GM12878 (cell line): ENCODE results near the gene LACRT. TPM values are rescaled to one million over a fixed set of nuclear protein-coding genes. Genes with fewer than 3 reads are reported as not detected.

ENCODE experiments used
- ATAC-seq: fragments of 200-7000 bp; cut with Tn5 transposase; 3 replicates; pipeline ENCODE4 v1.9.1; 2020; ENCODE audit warnings: mild to moderate bottlenecking, moderate library complexity
- BruUV-seq: library from RNA; stranded (reverse); fragments of 400-500 nt; replicated peaks from 2 replicates; lab custom pipeline; 2021; lab: Mats Ljungman, UMichigan
- CTCF ChIA-PET: fragments of 300-600 bp; sonication (Branson Sonifier 250); formaldehyde crosslinking; extraction: SDS; loops from one replicate; lab custom pipeline; 2021; ENCODE audit warnings: inconsistent platforms; lab: Yijun Ruan, JAX
- POLR2A ChIA-PET: fragments of 350-600 bp; formaldehyde crosslinking; extraction: SDS; loops from one replicate; lab custom pipeline; 2021; ENCODE audit warnings: inconsistent platforms; lab: Charles Lee
- RAD21 ChIA-PET: fragments of 300-600 bp; sonication (Branson Sonifier 250); formaldehyde crosslinking; loops from one replicate; lab custom pipeline; 2023; ENCODE audit warnings: antibody characterized with exemption; ENCODE audit not compliant: unreplicated experiment; lab: Charles Lee
- SMC1A ChIA-PET: fragments of 300-600 bp; sonication (Branson Sonifier 250); formaldehyde crosslinking; loops from one replicate; lab custom pipeline; 2023; ENCODE audit not compliant: unreplicated experiment, uncharacterized antibody; lab: Charles Lee
- DNase-seq: peaks from one replicate; pipeline ENCODE4 v3.0.0-alpha.2; 2011; ENCODE audit warnings: low read depth, low spot score
- FAIRE-seq: peaks from 3 replicates; lab custom pipeline; 2011; peaks lifted over from hg19 to GRCh38; lab: Jason Lieb, UNC
- H2AFZ ChIP-seq: 2 replicates; pipeline ENCODE4 v1.6.0; 2011; ENCODE audit warnings: low read depth, low read length, control low read depth; ENCODE audit not compliant: control insufficient read depth
- H3K27ac ChIP-seq: 2 replicates; pipeline ENCODE4 v1.5.1; 2011; ENCODE audit warnings: control low read depth; ENCODE audit not compliant: control insufficient read depth, insufficient read depth
- H3K27me3 ChIP-seq, 2 experiments: replicated peaks in 1 of 2; 2 replicates each; pipeline versions ENCODE4 v1.6.0 to v1.6.1; 2011; ENCODE audit warnings: low read length in 1 of 2; ENCODE audit not compliant: control insufficient read depth in 2 of 2, insufficient read depth in 2 of 2
- H3K36me3 ChIP-seq, 2 experiments: 2 replicates each; pipeline ENCODE4 v1.5.1; 2011; ENCODE audit warnings: low read length in 1 of 2; ENCODE audit not compliant: control insufficient read depth in 2 of 2, insufficient read depth in 2 of 2
- H3K4me1 ChIP-seq: 2 replicates; pipeline ENCODE4 v1.6.1; 2011; ENCODE audit warnings: mild to moderate bottlenecking, low read length, moderate library complexity, mixed read lengths; ENCODE audit not compliant: control insufficient read depth, insufficient read depth
- H3K4me2 ChIP-seq: 2 replicates; pipeline ENCODE4 v1.6.0; 2011; ENCODE audit warnings: control low read depth; ENCODE audit not compliant: control insufficient read depth, insufficient read depth
- H3K4me3 ChIP-seq: fragments of 200-600 bp; sonication (generic); 2 replicates; pipeline ENCODE4 v1.5.1; 2016
- H3K79me2 ChIP-seq: 2 replicates; pipeline ENCODE4 v1.6.0; 2011; ENCODE audit warnings: low read length; ENCODE audit not compliant: control insufficient read depth, insufficient read depth
- H3K9ac ChIP-seq: 2 replicates; pipeline ENCODE4 v1.8.0; 2011; ENCODE audit warnings: low read length, control low read depth, mixed read lengths; ENCODE audit not compliant: control insufficient read depth, insufficient read depth
- H3K9me3 ChIP-seq: replicated peaks from 3 replicates; pipeline ENCODE4 v1.5.1; 2011; ENCODE audit warnings: mild to moderate bottlenecking, low read length; ENCODE audit not compliant: control insufficient read depth, insufficient read depth
- H4K20me1 ChIP-seq: 2 replicates; pipeline ENCODE4 v1.6.0; 2011; ENCODE audit not compliant: control insufficient read depth, insufficient read depth
- BCL11A ChIP-seq: IDR thresholded peaks from 2 replicates; pipeline ENCODE4 v1.6.1; 2011; ENCODE audit warnings: low read depth, low read length
- CREB1 ChIP-seq: IDR thresholded peaks from 2 replicates; pipeline ENCODE4 v1.6.1; 2012; ENCODE audit warnings: low read depth, mild to moderate bottlenecking, inconsistent platforms
- CUX1 ChIP-seq: IDR thresholded peaks from 2 replicates; pipeline ENCODE4 v1.6.1; 2012; ENCODE audit warnings: improper control_type of control experiment, low read depth, low read length; ENCODE audit not compliant: insufficient replicate concordance
- DPF2 ChIP-seq: fragments of 450-650 bp; IDR thresholded peaks from 2 replicates; pipeline ENCODE4 v1.6.1; 2017; ENCODE audit warnings: mild to moderate bottlenecking
- HDGF ChIP-seq: fragments of 450-650 bp; IDR thresholded peaks from 2 replicates; pipeline ENCODE4 v1.6.1; 2016; ENCODE audit warnings: antibody characterized with exemption
- MYC ChIP-seq: IDR thresholded peaks from 2 replicates; pipeline ENCODE4 v1.6.1; 2011; ENCODE audit warnings: mild to moderate bottlenecking, low read length, moderate library complexity, inconsistent platforms; ENCODE audit not compliant: insufficient read depth, insufficient replicate concordance, insufficient read length, severe bottlenecking
- PKNOX1 ChIP-seq: fragments of 450-650 bp; IDR thresholded peaks from 2 replicates; pipeline ENCODE4 v1.6.1; 2016; ENCODE audit warnings: mild to moderate bottlenecking
- RAD21 ChIP-seq: IDR thresholded peaks from 2 replicates; pipeline ENCODE4 v1.6.1; 2011; ENCODE audit warnings: mild to moderate bottlenecking, low read depth, low read length, moderate library complexity; ENCODE audit not compliant: insufficient read depth
- RELB ChIP-seq: fragments of 450-650 bp; IDR thresholded peaks from 2 replicates; pipeline ENCODE4 v1.6.1; 2017; ENCODE audit warnings: low read depth, mild to moderate bottlenecking, moderate library complexity
- SMAD1 ChIP-seq: fragments of 450-650 bp; IDR thresholded peaks from 2 replicates; pipeline ENCODE4 v1.6.1; 2018; ENCODE audit warnings: mild to moderate bottlenecking, low read depth; ENCODE audit not compliant: partially characterized antibody
- SUZ12 ChIP-seq: fragments of 200-600 bp; sonication (generic); IDR thresholded peaks from one replicate; pipeline ENCODE4 v1.6.1; 2018; ENCODE audit warnings: antibody characterized with exemption, mild to moderate bottlenecking; ENCODE audit not compliant: unreplicated experiment
- TAF1 ChIP-seq: IDR thresholded peaks from 2 replicates; pipeline ENCODE4 v1.6.1; 2011; ENCODE audit warnings: mild to moderate bottlenecking, low read depth, low read length, borderline replicate concordance
- USF2 ChIP-seq: IDR thresholded peaks from 2 replicates; pipeline ENCODE4 v1.6.1; 2011; ENCODE audit warnings: low read depth, low read length, improper control_type of control experiment, borderline replicate concordance
- YBX1 ChIP-seq: fragments of 450-650 bp; IDR thresholded peaks from 2 replicates; pipeline ENCODE4 v1.6.1; 2016; ENCODE audit warnings: antibody characterized with exemption
- ZNF24 ChIP-seq: fragments of 450-650 bp; IDR thresholded peaks from 2 replicates; pipeline ENCODE4 v1.6.1; 2017; ENCODE audit warnings: antibody characterized with exemption, mild to moderate bottlenecking
- WGBS: methylation state at CpG from one replicate; pipeline ENCODE4 v1.1.6; 2016; ENCODE audit warnings: low lambda C conversion rate; ENCODE audit not compliant: insufficient replicate concordance, insufficient coverage; ENCODE audit errors: missing lambda C conversion rate; 5-methylcytosine and 5-hydroxymethylcytosine counted together
- in situ Hi-C: fragments of 300-500 bp; cut with MboI; formaldehyde crosslinking; loops from 9 replicates; pipeline ENCODE4 v1.14.3; 2018; ENCODE audit warnings: mixed read lengths
- intact Hi-C: fragments of 100-400 bp; cut with micrococcal nuclease; formaldehyde crosslinking; loops from one replicate; pipeline ENCODE4 v1.14.2; 2022; ENCODE audit not compliant: unreplicated experiment
- polyA plus RNA-seq, 11 experiments: library from polyadenylated mRNA; depleted of rRNA in 4 of 11; unstranded in 6 of 11; stranded (reverse) in 5 of 11; fragments of >200 nt; fragmentation: Nextera tagmentation in 4 of 11; fragmentation: Illumina TruSeq in 1 of 11; extraction: Ambion mirVana in 4 of 11; extraction: Trizol in 1 of 11; gene quantifications; 1 replicate in 1 of 11; 2 replicates in 10 of 11; pipeline versions ENCODE4 v1.2.1 to v1.2.3, GENCODE V29; 2011 to 2016; ENCODE audit warnings: inconsistent platforms in 2 of 11, missing spikeins in 2 of 11, low read depth in 1 of 11
- total RNA-seq, 4 experiments: library from RNA; depleted of rRNA in 3 of 4; stranded (reverse); fragments of >200 nt in 3 of 4; fragmentation: Illumina TruSeq in 1 of 4; extraction: Trizol in 1 of 4; gene quantifications; 2 replicates each; pipeline versions ENCODE4 v1.2.1 to v1.2.3, GENCODE V29; 2013 to 2021

Gene LACRT
- total and polyA plus RNA-seq, 10 of the 15 experiments (the other 5 are each of a cell fraction or from before 2014, with no cell fraction given), result not detected

- H3K4me3 ChIP-seq, result no peak overlapping the region
- BruUV-seq, result no TSS peak
- no peaks in the 10 kb centered on the region; the same call in 2 of the 3 replicates for H3K9me3 ChIP-seq
- DNase-seq, result no peak
- H4K20me1 ChIP-seq, result no peaks in the 10 kb centered on the region
- H3K79me2 ChIP-seq, result no peaks in the 10 kb centered on the region
- SMC1A ChIA-PET, result interaction anchor here (0.9 kb wide), 1 partner anchor 13 kb away, joined by 3 read pairs; no protein-coding TSS in a partner anchor
- ATAC-seq, result no peak
- no peaks in the 10 kb centered on the region for H3K36me3 ChIP-seq
- POLR2A ChIA-PET, result no interaction called here
- in situ Hi-C loops, result no loop called here
- RAD21 ChIA-PET, result no interaction called here
- no peak overlapping the region for H3K4me2 ChIP-seq
- H3K27ac ChIP-seq, result no peak overlapping the region
- no peak overlapping the region for H2AFZ ChIP-seq
- no peak for FAIRE-seq
- H3K9ac ChIP-seq, result no peak overlapping the region
- 43% methylated on average over 2 of the region's 2 CpGs for WGBS
- H3K4me1 ChIP-seq, result no peaks in the 10 kb centered on the region
- CTCF ChIA-PET, result interaction anchor here (1.1 kb wide), 1 partner anchor 29 kb away, joined by 3 read pairs; no protein-coding TSS in a partner anchor
- intact Hi-C loops, result no loop called here
- H3K27me3 ChIP-seq, result no peaks in the 10 kb centered on the region; a peak in 1 of 4 replicates
- TF ChIP-seq RAD21, result no peak
- TF ChIP-seq RELB, result no peak
- TF ChIP-seq SMAD1, result no peak
- no peak for TF ChIP-seq PKNOX1
- TF ChIP-seq USF2, result no peak
- no peak for TF ChIP-seq HDGF
- TF ChIP-seq YBX1, result no peak
- no peak for TF ChIP-seq SUZ12
- TF ChIP-seq CREB1, result no peak
- TF ChIP-seq CUX1, result no peak
- no peak for TF ChIP-seq DPF2
- TF ChIP-seq ZNF24, result no peak
- TF ChIP-seq BCL11A, result no peak
- TF ChIP-seq TAF1, result no peak
- no peak for TF ChIP-seq MYC
Observed at GRCh38 chr12:54629925-54630324, 4.8 kb downstream of the LACRT start.
